DND-41 (cell line): ENCODE measurements around the gene TPO.

Experiments used
- ATAC-seq: fragments of 200-7000 bp; cut with Tn5 transposase; 3 replicates; pipeline ENCODE4 v1.9.1; 2021; ENCODE audit warnings: low read depth; ENCODE audit not compliant: insufficient read depth
- DNase-seq: peaks from one replicate; pipeline ENCODE4 v3.0.0-alpha.2; 2020
- H2AFZ ChIP-seq: 2 replicates; pipeline ENCODE4 v1.6.0; 2012; ENCODE audit warnings: low read depth, low read length
- H3K27ac ChIP-seq: 2 replicates; pipeline ENCODE4 v1.5.1; 2012; ENCODE audit warnings: low read length, inconsistent platforms
- H3K27me3 ChIP-seq: fragments of 200-600 bp; sonication (generic); 2 replicates; pipeline ENCODE4 v1.6.0; 2012; ENCODE audit warnings: low read length, mild to moderate bottlenecking, inconsistent platforms; ENCODE audit not compliant: insufficient read depth, poor library complexity
- H3K36me3 ChIP-seq: 2 replicates; pipeline ENCODE4 v1.5.1; 2012; ENCODE audit warnings: low read length, inconsistent platforms; ENCODE audit not compliant: insufficient read depth
- H3K4me1 ChIP-seq: 2 replicates; pipeline ENCODE4 v1.5.1; 2012; ENCODE audit warnings: mild to moderate bottlenecking, low read length; ENCODE audit not compliant: insufficient read depth
- H3K4me2 ChIP-seq: 2 replicates; pipeline ENCODE4 v1.6.0; 2012; ENCODE audit warnings: mild to moderate bottlenecking, moderate library complexity, low read length, inconsistent platforms; ENCODE audit not compliant: insufficient read depth
- H3K4me3 ChIP-seq, 2 experiments: fragments of 200-600 bp in 1 of 2; shearing (Covaris generic) in 1 of 2; 2 replicates each; pipeline ENCODE4 v1.5.1; 2012 to 2016; ENCODE audit warnings: inconsistent platforms in 2 of 2, low read length in 2 of 2, mild to moderate bottlenecking in 2 of 2, low read depth in 1 of 2, moderate library complexity in 1 of 2
- H3K79me2 ChIP-seq: 2 replicates; pipeline ENCODE4 v1.6.0; 2012; ENCODE audit warnings: low read length, inconsistent platforms; ENCODE audit not compliant: insufficient read depth
- H3K9ac ChIP-seq: 2 replicates; pipeline ENCODE4 v1.6.0; 2012; ENCODE audit warnings: low read depth, mild to moderate bottlenecking, inconsistent platforms, low read length, moderate library complexity
- H3K9me3 ChIP-seq: 2 replicates; pipeline ENCODE4 v1.5.1; 2012; ENCODE audit warnings: low read length, moderate library complexity, mild to moderate bottlenecking, inconsistent platforms; ENCODE audit not compliant: insufficient read depth, severe bottlenecking
- H4K20me1 ChIP-seq: 2 replicates; pipeline ENCODE4 v1.6.0; 2012; ENCODE audit warnings: low read length; ENCODE audit not compliant: insufficient read depth
- EZH2 ChIP-seq: IDR thresholded peaks from 3 replicates; pipeline ENCODE4 v1.6.1; 2012; ENCODE audit warnings: borderline replicate concordance, low read depth, mild to moderate bottlenecking, moderate library complexity, low read length, inconsistent platforms; ENCODE audit not compliant: severe bottlenecking
- TF ChIP-seq, protein P1 (sequence below): IDR thresholded peaks from 2 replicates; pipeline ENCODE4 v1.5.1; 2012; ENCODE audit warnings: borderline replicate concordance, low read length, moderate library complexity, mild to moderate bottlenecking; ENCODE audit not compliant: poor library complexity, severe bottlenecking; ENCODE audit errors: extremely low read depth

The TPO gene

DNA sequence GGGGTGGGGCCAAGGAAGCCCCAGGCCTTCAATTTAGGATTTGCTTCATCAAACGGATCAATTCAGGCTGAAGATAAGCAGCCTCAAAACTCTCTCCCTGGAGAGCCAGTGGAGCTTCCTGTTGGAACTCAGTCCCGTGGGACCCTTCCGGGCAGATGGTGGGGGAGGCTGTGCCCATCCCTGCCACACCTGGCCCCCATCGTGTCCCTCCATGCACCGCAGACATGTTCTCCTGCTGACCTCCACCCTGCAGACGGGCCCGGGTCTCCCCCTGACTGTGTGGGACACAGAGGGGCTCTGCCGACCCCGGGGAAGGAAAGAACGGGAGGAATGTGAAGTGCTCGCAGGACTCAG lies 144.2 kb downstream of the TPO start:
- Histone ChIP-seq H3K36me3 (no peaks in the 10 kb centered on the region), H3K4me1 (no peaks in the 10 kb centered on the region), H3K27ac (no peak overlapping the region), H2AFZ (no peak overlapping the region), H3K79me2 (no peaks in the 10 kb centered on the region), H3K4me3 (no peak overlapping the region), H3K27me3 (no peaks in the 10 kb centered on the region), H4K20me1 (no peaks in the 10 kb centered on the region), H3K4me2 (no peak overlapping the region), H3K9ac (no peak overlapping the region), H3K9me3 (no peaks in the 10 kb centered on the region)
- DNase-seq (no peak), ATAC-seq (no peak)
- TF ChIP-seq, protein P1, sequence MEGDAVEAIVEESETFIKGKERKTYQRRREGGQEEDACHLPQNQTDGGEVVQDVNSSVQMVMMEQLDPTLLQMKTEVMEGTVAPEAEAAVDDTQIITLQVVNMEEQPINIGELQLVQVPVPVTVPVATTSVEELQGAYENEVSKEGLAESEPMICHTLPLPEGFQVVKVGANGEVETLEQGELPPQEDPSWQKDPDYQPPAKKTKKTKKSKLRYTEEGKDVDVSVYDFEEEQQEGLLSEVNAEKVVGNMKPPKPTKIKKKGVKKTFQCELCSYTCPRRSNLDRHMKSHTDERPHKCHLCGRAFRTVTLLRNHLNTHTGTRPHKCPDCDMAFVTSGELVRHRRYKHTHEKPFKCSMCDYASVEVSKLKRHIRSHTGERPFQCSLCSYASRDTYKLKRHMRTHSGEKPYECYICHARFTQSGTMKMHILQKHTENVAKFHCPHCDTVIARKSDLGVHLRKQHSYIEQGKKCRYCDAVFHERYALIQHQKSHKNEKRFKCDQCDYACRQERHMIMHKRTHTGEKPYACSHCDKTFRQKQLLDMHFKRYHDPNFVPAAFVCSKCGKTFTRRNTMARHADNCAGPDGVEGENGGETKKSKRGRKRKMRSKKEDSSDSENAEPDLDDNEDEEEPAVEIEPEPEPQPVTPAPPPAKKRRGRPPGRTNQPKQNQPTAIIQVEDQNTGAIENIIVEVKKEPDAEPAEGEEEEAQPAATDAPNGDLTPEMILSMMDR = no peak
- TF ChIP-seq EZH2 = no peak

DNA sequence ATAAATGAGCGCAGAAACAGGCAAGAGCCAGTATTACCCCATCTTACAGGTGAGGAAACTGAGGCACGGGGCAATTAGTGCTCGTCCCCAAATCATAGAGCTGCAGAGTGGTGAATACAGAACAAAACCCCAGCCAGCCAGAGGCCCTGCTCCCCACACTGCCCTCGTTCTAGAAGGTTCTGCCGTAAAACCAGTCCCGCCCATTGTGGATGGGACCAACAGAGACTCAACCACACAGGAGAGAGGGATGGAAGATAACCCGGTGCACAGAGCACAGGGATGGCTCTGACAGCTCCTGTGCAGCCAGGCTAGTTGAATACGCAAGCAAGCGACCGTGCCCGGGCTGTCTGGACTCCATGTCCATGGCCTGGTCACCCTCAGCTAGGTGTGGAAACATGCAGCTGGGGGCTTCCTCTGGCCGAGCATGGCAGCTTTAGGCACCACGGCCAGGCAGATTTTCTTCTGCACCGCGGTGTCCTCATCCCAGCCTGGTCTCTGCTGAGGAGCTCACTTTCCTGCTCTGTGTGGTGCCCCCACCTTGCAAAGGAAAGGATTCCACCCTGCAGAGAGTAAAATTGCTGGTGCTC lies 146.4 kb downstream of the TPO start:
- no peak for TF ChIP-seq EZH2
- no peak overlapping the region for H3K9ac ChIP-seq
- H3K27me3 ChIP-seq = no peaks in the 10 kb centered on the region
- H3K4me1 ChIP-seq = peaks cover 13% of the 10 kb centered on the region
- H3K79me2 ChIP-seq = no peaks in the 10 kb centered on the region
- H4K20me1 ChIP-seq = no peaks in the 10 kb centered on the region
- H3K9me3 ChIP-seq = no peaks in the 10 kb centered on the region
- no peak overlapping the region for H2AFZ ChIP-seq
- H3K4me2 ChIP-seq = no peak overlapping the region
- ATAC-seq (no peak), DNase-seq (no peak)
- H3K27ac ChIP-seq = no peak overlapping the region
- H3K4me3 ChIP-seq = no peak overlapping the region
- no peaks in the 10 kb centered on the region for H3K36me3 ChIP-seq

DNA sequence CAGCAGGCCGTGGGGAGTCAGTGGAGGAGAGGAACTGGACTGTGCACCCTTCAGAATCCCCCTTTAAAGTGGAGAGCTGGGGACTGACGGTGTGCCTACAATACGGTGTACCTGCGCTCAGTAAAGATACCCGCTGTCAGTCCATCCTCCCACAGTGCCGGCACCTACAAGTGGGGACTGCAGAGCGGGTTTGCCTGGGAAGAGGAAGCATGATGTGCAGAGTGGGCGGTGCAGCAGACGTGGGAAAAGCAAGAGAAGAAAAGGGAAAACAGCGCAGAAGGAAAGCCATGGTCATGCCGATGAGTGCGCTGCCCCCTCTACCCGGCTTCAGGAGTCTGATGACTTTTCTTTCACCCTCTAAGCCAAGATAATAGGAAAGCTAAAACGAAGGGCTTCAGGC lies 148.0 kb downstream of the TPO start:
- H3K9ac ChIP-seq = no peak overlapping the region
- ATAC-seq = no peak
- H2AFZ ChIP-seq = no peak overlapping the region
- DNase-seq = no peak
- no peak overlapping the region for H3K4me2 ChIP-seq
- no peaks in the 10 kb centered on the region for H3K79me2 ChIP-seq
- no peaks in the 10 kb centered on the region for H3K9me3 ChIP-seq
- no peaks in the 10 kb centered on the region for H3K27me3 ChIP-seq
- TF ChIP-seq, protein P1 = no peak
- TF ChIP-seq EZH2 = no peak
- no peaks in the 10 kb centered on the region for H3K36me3 ChIP-seq
- peaks cover 13% of the 10 kb centered on the region for H3K4me1 ChIP-seq
- no peak overlapping the region for H3K4me3 ChIP-seq
- no peak overlapping the region for H3K27ac ChIP-seq
- no peaks in the 10 kb centered on the region for H4K20me1 ChIP-seq

DNA sequence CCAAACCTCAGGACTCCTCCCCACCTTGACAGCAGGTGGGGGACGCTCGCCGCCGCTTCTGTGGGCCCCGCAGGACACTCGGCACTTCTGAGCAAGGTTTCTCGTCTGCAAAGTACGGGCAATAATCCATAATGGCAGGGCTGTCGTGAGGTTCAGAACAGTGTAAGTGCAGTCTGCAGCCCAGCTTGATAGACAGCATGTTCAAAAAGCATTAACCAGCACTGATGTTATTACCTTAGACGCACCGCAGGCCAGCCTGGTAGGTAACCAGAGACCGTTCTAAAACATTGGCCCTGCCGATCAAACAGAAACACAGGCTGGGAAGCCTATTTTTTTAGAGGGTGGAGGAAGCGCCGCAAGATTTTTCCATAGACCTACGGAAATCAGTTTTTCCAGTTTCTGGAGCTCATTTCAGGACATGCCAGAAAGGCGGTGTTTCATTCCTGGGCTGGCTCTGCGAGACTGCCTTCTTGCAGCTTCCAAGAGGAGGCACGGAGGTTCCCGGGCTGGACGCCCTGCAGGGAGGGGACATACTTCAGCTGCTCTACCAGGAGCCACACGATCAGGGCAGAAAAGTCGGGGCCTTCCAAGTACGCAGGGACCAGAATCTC lies 148.7 kb downstream of the TPO start:
- Histone ChIP-seq H3K27ac (no peak overlapping the region), H3K36me3 (no peaks in the 10 kb centered on the region), H3K9ac (no peak overlapping the region), H3K4me2 (no peak overlapping the region), H3K27me3 (no peaks in the 10 kb centered on the region), H3K4me3 (no peak overlapping the region), H4K20me1 (no peaks in the 10 kb centered on the region), H2AFZ (no peak overlapping the region), H3K79me2 (no peaks in the 10 kb centered on the region), H3K4me1 (peaks cover 13% of the 10 kb centered on the region), H3K9me3 (no peaks in the 10 kb centered on the region)
- no peak for ATAC-seq
- TF ChIP-seq EZH2 = no peak
- TF ChIP-seq, protein P1 = no peak
- no peak for DNase-seq
